ENCODE results near the gene HTR1D.

HTR1D gene

GRCh38 chr1:23216771-23217420 lies 406 bp downstream of the HTR1D start:
- no peak overlapping the region for H3K9ac ChIP-seq (ENCODE audit: low read depth, low read length, poor library complexity, severe bottlenecking)
- H3K27me3 ChIP-seq (ENCODE audit: insufficient read depth, low read length, poor library complexity, severe bottlenecking), result peaks cover 20% of the 10 kb centered on the region
- peak overlapping the region; percentile 45 for H3K4me3 ChIP-seq (ENCODE audit: low read length, poor library complexity, severe bottlenecking)

GRCh38 chr1:23215751-23216449 lies 1.4 kb downstream of the HTR1D start:
- H3K79me2 ChIP-seq (ENCODE audit: insufficient read depth, low read length), result no peaks in the 10 kb centered on the region
- no peaks in the 10 kb centered on the region for H3K9me2 ChIP-seq (replicated peaks; ENCODE audit: low read depth, low read length)
- H3K4me3 ChIP-seq (ENCODE audit: low read length, poor library complexity, severe bottlenecking), result no peak overlapping the region
- H3F3A ChIP-seq (ENCODE audit: low read depth), result no peaks in the 10 kb centered on the region
- no peak overlapping the region for H3K9ac ChIP-seq (ENCODE audit: low read depth, low read length, poor library complexity, severe bottlenecking)
- TF ChIP-seq CTCF (conservative IDR thresholded peaks at IDR 0.05; ENCODE audit: low read length) (no peak), EZH2phosphoT487 (IDR thresholded peaks at IDR 0.05; ENCODE audit: borderline replicate concordance) (no peak)
- no peaks in the 10 kb centered on the region for H3K36me3 ChIP-seq (ENCODE audit: insufficient read depth, low read length)
- H3K27me3 ChIP-seq (ENCODE audit: insufficient read depth, low read length, poor library complexity, severe bottlenecking), result peaks cover 20% of the 10 kb centered on the region
- no peaks in the 10 kb centered on the region for H3K4me1 ChIP-seq (ENCODE audit: insufficient read depth, low read length, poor library complexity, severe bottlenecking)
- no peaks in the 10 kb centered on the region for H4K20me1 ChIP-seq (ENCODE audit: insufficient read depth, low read length, poor library complexity, severe bottlenecking)
- H3K9me3 ChIP-seq (ENCODE audit: insufficient read depth, low read depth, low read length), result no peaks in the 10 kb centered on the region
- no peak overlapping the region for H3K4me2 ChIP-seq (ENCODE audit: low read depth, low read length, poor library complexity, severe bottlenecking)
- H2AFZ ChIP-seq (ENCODE audit: low read length), result no peak overlapping the region

More at GRCh38 chr1:23216771-23217420, 406 bp downstream of the HTR1D start:
- Histone ChIP-seq H4K20me1 (ENCODE audit: insufficient read depth, low read length, poor library complexity, severe bottlenecking) (no peaks in the 10 kb centered on the region), H3K79me2 (ENCODE audit: insufficient read depth, low read length) (no peaks in the 10 kb centered on the region), H3K9me2 (replicated peaks; ENCODE audit: low read depth, low read length) (no peaks in the 10 kb centered on the region), H3F3A (ENCODE audit: low read depth) (no peaks in the 10 kb centered on the region), H2AFZ (ENCODE audit: low read length) (no peak overlapping the region), H3K4me1 (ENCODE audit: insufficient read depth, low read length, poor library complexity, severe bottlenecking) (no peaks in the 10 kb centered on the region), H3K36me3 (ENCODE audit: insufficient read depth, low read length) (no peaks in the 10 kb centered on the region), H3K4me2 (ENCODE audit: low read depth, low read length, poor library complexity, severe bottlenecking) (peak overlapping the region; percentile 66), H3K9me3 (ENCODE audit: insufficient read depth, low read depth, low read length) (no peaks in the 10 kb centered on the region)
- TF ChIP-seq EZH2phosphoT487 (IDR thresholded peaks at IDR 0.05; ENCODE audit: borderline replicate concordance), result no peak
- peak; percentile 72 for TF ChIP-seq CTCF (conservative IDR thresholded peaks at IDR 0.05; ENCODE audit: low read length)

- Histone ChIP-seq H3K4me3 (ENCODE audit: low read length, poor library complexity, severe bottlenecking) (no peak overlapping the region), H3K27me3 (ENCODE audit: insufficient read depth, low read length, poor library complexity, severe bottlenecking) (peaks cover 20% of the 10 kb centered on the region), H2AFZ (ENCODE audit: low read length) (no peak overlapping the region), H4K20me1 (ENCODE audit: insufficient read depth, low read length, poor library complexity, severe bottlenecking) (no peaks in the 10 kb centered on the region), H3K4me2 (ENCODE audit: low read depth, low read length, poor library complexity, severe bottlenecking) (no peak overlapping the region), H3K4me1 (ENCODE audit: insufficient read depth, low read length, poor library complexity, severe bottlenecking) (no peaks in the 10 kb centered on the region), H3K9ac (ENCODE audit: low read depth, low read length, poor library complexity, severe bottlenecking) (no peak overlapping the region), H3K9me3 (ENCODE audit: insufficient read depth, low read depth, low read length) (no peaks in the 10 kb centered on the region), H3K79me2 (ENCODE audit: insufficient read depth, low read length) (no peaks in the 10 kb centered on the region), H3K9me2 (replicated peaks; ENCODE audit: low read depth, low read length) (no peaks in the 10 kb centered on the region), H3F3A (ENCODE audit: low read depth) (no peaks in the 10 kb centered on the region), H3K36me3 (ENCODE audit: insufficient read depth, low read length) (no peaks in the 10 kb centered on the region)
- TF ChIP-seq EZH2phosphoT487 (IDR thresholded peaks at IDR 0.05; ENCODE audit: borderline replicate concordance) (no peak), CTCF (conservative IDR thresholded peaks at IDR 0.05; ENCODE audit: low read length) (no peak)
Measured at GRCh38 chr1:23215291-23215690, 2.0 kb downstream of the HTR1D start.

Measured in Loucy (cell line).